WTC11 (cell line): ENCODE data around the gene F8. TPM values are rescaled to one million over a fixed set of nuclear protein-coding genes. Genes with fewer than 3 reads are reported as not detected.

Source experiments
- ATAC-seq: fragments of 200-7000 bp; cut with Tn5 transposase; 2 replicates; pipeline ENCODE4 v1.10.0; 2021; ENCODE audit warnings: mild to moderate bottlenecking, moderate library complexity
- CTCF ChIA-PET: fragments of 300-600 bp; sonication (Branson Sonifier 250); formaldehyde crosslinking; loops from one replicate; lab custom pipeline; 2021; ENCODE audit warnings: antibody characterized with exemption; lab: Charles Lee
- POLR2A ChIA-PET: fragments of 350-600 bp; sonication (Branson Sonifier 250); formaldehyde crosslinking; loops from one replicate; lab custom pipeline; 2021; ENCODE audit warnings: antibody characterized with exemption; lab: Charles Lee
- DNase-seq: peaks from one replicate; pipeline ENCODE4 v3.0.0; 2021; ENCODE audit warnings: low spot score
- H3K27ac Mint-ChIP-seq: 2 replicates; pipeline ENCODE4 v1.8.0; 2021; ENCODE audit warnings: mixed read lengths
- H3K27me3 Mint-ChIP-seq: 2 replicates; pipeline ENCODE4 v1.8.0; 2021; ENCODE audit warnings: low read depth, mild to moderate bottlenecking, moderate library complexity, mixed read lengths
- H3K36me3 Mint-ChIP-seq: 2 replicates; pipeline ENCODE4 v1.8.0; 2021; ENCODE audit warnings: mixed read lengths
- H3K4me1 Mint-ChIP-seq: 2 replicates; pipeline ENCODE4 v1.8.0; 2022; ENCODE audit warnings: mixed read lengths
- H3K4me3 Mint-ChIP-seq: 2 replicates; pipeline ENCODE4 v1.8.0; 2021; ENCODE audit warnings: mild to moderate bottlenecking, moderate library complexity, mixed read lengths
- H3K9me3 Mint-ChIP-seq: 2 replicates; pipeline ENCODE4 v1.8.0; 2021; ENCODE audit warnings: mixed read lengths
- AR ChIP-seq: fragments of 250-450 bp; sonication (Bioruptor Pico); IDR thresholded peaks from 2 replicates; pipeline ENCODE4 v1.9.0; 2021; ENCODE audit warnings: mild to moderate bottlenecking
- ATF6 ChIP-seq: sonication (generic); formaldehyde crosslinking; IDR thresholded peaks from 2 replicates; pipeline ENCODE4 v1.8.1; 2023; ENCODE audit warnings: mild to moderate bottlenecking, missing genetic modification reagents
- NFATC4 ChIP-seq: fragments of 250-450 bp; sonication (Bioruptor Pico); IDR thresholded peaks from 2 replicates; pipeline ENCODE4 v1.9.0; 2021; ENCODE audit warnings: mild to moderate bottlenecking
- ZMAT4 ChIP-seq: fragments of 250-450 bp; sonication (Bioruptor Pico); IDR thresholded peaks from 2 replicates; pipeline ENCODE4 v1.9.0; 2021; ENCODE audit warnings: mild to moderate bottlenecking
- ZNF281 ChIP-seq: sonication (generic); formaldehyde crosslinking; IDR thresholded peaks from 2 replicates; pipeline ENCODE4 v1.8.0; 2023; ENCODE audit warnings: mild to moderate bottlenecking, missing genetic modification reagents
- ZNF512 ChIP-seq: sonication (generic); formaldehyde crosslinking; IDR thresholded peaks from 2 replicates; pipeline ENCODE4 v1.8.1; 2022; ENCODE audit warnings: missing genetic modification reagents, borderline replicate concordance
- total RNA-seq: library from RNA; stranded (reverse); gene quantifications from 3 replicates; pipeline ENCODE4 v1.2.3, GENCODE V29; 2021
- TF ChIP-seq, protein P1 (sequence below): sonication (generic); formaldehyde crosslinking; IDR thresholded peaks from 2 replicates; pipeline ENCODE4 v1.8.1; 2022; ENCODE audit warnings: mild to moderate bottlenecking, missing genetic modification reagents, moderate library complexity, borderline replicate concordance
- TF ChIP-seq, protein P2 (sequence below): fragments of 250-450 bp; sonication (Bioruptor Pico); IDR thresholded peaks from 2 replicates; pipeline ENCODE4 v2.1.2; 2022; ENCODE audit warnings: mild to moderate bottlenecking, moderate library complexity

F8 gene
- total RNA-seq, 1 experiment from 2014 or later: 1.6 TPM

- Mint-ChIP-seq H3K4me3 (peak overlapping the region; percentile 83), H3K36me3 (peaks cover 17% of the 10 kb centered on the region), H3K27me3 (no peaks in the 10 kb centered on the region), H3K4me1 (peaks cover 17% of the 10 kb centered on the region), H3K9me3 (no peaks in the 10 kb centered on the region), H3K27ac (no peak overlapping the region)
- ATAC-seq (no peak), DNase-seq (no peak)
- CTCF ChIA-PET: no interaction called here
- POLR2A ChIA-PET: no interaction called here
- no peak for TF ChIP-seq AR
- no peak for TF ChIP-seq ZNF281
- no peak for TF ChIP-seq ATF6 (CRISPR knock-in tag)
Observed at GRCh38 chrX:155069414-155069813, 46.9 kb upstream of the F8 start.

DNA sequence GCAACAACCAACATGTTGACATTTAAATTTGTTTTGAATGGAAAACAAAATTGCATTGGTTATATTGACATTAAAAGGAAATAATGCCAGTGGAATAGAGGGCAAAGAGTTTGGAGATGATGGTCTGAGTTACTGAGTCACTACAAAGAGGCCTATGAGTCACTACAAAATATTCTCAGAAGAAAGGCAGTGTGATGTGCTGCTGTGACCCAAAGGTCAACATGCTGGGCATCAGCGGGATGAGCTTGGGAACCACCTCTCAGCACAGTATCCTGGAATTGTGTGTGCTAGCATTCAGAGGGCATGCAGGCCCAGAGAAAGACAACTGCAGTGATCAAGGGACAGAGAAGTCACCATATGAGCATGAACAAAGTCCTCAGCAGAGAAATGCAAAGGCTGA is 45.6 kb upstream of the F8 start:
- no peaks in the 10 kb centered on the region for H3K27me3 Mint-ChIP-seq
- H3K27ac Mint-ChIP-seq: no peak overlapping the region
- TF ChIP-seq NFATC4 (CRISPR knock-in tag) (no peak), ZNF512 (CRISPR knock-in tag) (no peak), ZMAT4 (CRISPR knock-in tag) (no peak)
- TF ChIP-seq, protein P1, sequence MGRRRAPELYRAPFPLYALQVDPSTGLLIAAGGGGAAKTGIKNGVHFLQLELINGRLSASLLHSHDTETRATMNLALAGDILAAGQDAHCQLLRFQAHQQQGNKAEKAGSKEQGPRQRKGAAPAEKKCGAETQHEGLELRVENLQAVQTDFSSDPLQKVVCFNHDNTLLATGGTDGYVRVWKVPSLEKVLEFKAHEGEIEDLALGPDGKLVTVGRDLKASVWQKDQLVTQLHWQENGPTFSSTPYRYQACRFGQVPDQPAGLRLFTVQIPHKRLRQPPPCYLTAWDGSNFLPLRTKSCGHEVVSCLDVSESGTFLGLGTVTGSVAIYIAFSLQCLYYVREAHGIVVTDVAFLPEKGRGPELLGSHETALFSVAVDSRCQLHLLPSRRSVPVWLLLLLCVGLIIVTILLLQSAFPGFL (CRISPR knock-in tag): no peak
- TF ChIP-seq, protein P2, sequence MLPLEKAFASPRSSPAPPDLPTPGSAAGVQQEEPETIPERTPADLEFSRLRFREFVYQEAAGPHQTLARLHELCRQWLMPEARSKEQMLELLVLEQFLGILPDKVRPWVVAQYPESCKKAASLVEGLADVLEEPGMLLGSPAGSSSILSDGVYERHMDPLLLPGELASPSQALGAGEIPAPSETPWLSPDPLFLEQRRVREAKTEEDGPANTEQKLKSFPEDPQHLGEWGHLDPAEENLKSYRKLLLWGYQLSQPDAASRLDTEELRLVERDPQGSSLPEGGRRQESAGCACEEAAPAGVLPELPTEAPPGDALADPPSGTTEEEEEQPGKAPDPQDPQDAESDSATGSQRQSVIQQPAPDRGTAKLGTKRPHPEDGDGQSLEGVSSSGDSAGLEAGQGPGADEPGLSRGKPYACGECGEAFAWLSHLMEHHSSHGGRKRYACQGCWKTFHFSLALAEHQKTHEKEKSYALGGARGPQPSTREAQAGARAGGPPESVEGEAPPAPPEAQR (CRISPR knock-in tag): no peak
- ChIA-PET CTCF (interaction anchor here (1.1 kb wide), 1 partner anchor 19 kb away, joined by 3 read pairs; no protein-coding TSS in a partner anchor), POLR2A (no interaction called here)
- H3K9me3 Mint-ChIP-seq: no peaks in the 10 kb centered on the region
- peaks cover 5% of the 10 kb centered on the region; the same call in 1 of the 2 replicates for H3K36me3 Mint-ChIP-seq
- H3K4me1 Mint-ChIP-seq: peaks cover 16% of the 10 kb centered on the region
- no peak for ATAC-seq
- H3K4me3 Mint-ChIP-seq: no peak overlapping the region
- DNase-seq: no peak
